ENCODE data around the gene RNF111. TPM values are rescaled to one million over a fixed set of nuclear protein-coding genes. Genes with fewer than 3 reads are reported as not detected.
"Not testable (repeated sequence)": the region's sequence is repeated elsewhere in the genome, so short reads cannot be mapped to it uniquely, and the experiment has no call there.

Gene RNF111
- total RNA-seq, 2 donors from 2014 or later, result 21.0 to 36.8 TPM

DNA sequence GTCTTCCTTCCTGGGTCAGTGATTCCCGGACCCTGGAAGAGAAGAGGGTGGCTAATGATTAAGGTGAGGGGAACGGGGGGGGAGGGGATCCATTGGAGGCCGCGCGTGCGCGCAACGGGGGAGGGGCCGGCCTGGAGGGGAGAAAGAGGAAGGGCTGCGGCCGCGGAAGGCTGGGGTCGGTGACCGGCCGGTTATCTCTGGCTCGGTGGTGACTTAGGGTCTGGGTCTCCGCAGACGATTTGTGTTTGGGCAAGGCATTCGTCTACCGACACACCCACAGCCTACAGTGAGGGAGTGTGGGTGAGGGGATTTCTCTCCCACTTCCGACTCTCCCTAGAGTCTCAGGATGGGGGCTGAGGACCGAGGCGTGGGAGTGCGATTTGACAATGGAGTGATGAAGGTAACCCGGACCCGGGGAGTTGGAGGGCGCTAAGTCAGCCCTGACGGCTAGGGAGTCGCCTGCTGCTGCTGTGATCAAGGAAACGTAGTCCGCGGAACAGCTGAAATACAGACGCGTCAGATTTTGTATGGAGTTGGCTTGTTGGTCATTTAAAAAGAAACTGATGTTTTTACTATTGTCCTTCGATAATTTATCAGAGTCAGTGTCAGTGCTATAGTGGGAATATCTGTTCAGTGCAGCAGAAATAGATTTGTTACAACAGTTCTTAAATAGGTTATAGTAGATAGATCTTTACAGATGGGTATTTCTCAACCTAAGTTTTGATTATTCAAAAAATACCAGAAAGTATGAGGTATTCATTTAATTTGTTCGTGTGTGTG lies 733 bp downstream of the RNF111 start:
- Mint-ChIP-seq H3K9me3 (no peaks in the 10 kb centered on the region), H3K27ac (peak overlapping the region; percentile 96), H3K36me3 (peaks cover 16 to 19% of the 10 kb centered on the region in 2 donors)
- DNase-seq (ENCODE audit: low spot score in 2 of 2), result peak; percentile 49 to 62
- ATAC-seq, result peak; percentile 69 to 76

DNA sequence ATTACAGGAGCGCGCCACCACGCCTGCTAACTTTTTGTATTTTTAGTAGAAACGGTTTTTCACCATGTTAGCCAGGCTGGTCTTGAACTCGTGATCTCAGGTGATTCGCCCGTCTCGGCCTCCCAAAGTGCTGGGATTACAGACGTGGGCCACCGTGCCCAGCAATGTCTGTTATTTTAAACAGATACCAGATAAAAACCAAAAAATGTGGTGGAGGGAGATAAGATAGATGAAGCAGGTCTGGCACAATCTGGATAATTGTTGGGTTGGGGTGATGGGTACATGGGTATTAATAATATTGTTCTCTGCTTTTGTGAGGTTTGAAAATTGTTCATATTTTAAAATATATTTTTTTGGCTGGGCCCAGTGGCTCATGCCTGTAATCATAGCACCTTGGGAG lies 4.7 kb downstream of the RNF111 start:
- Mint-ChIP-seq H3K27ac (no peak overlapping the region), H3K9me3 (no peaks in the 10 kb centered on the region), H3K36me3 (peaks cover 14 to 19% of the 10 kb centered on the region in 2 donors)
- no peak for ATAC-seq
- DNase-seq (ENCODE audit: low spot score in 2 of 2), result no peak

DNA sequence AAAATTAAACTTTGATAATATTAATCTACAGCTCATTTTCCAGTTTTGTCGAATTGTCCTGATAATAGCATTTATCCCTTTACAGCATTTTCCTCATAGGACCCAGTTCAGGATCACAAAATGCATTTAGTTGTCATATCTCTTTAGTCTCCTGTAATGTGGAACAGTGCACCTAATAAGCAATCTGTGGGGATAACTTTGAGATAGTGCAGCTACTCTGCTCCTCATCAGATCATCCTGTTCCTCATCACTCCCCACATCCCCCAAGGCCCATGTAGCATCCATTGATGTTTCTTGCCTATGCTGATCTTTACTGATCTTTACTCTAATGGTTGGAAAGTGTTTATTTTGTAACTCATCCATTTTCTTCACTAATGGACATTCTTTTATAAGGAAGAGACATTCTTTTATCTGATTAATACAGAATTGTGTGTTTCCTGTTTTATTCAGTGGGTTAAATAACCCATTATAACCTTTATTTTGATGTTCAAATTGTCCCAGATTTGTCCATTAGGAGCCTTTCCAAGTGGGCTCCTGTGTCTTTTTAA lies 7.5 kb downstream of the RNF111 start:
- H3K36me3 Mint-ChIP-seq, result peaks cover 0 to 18% of the 10 kb centered on the region in 2 donors
- no peaks in the 10 kb centered on the region for H3K9me3 Mint-ChIP-seq
- H3K27ac Mint-ChIP-seq, result no peak overlapping the region
- no peak for DNase-seq (ENCODE audit: low spot score in 2 of 2)
- no peak for ATAC-seq

DNA sequence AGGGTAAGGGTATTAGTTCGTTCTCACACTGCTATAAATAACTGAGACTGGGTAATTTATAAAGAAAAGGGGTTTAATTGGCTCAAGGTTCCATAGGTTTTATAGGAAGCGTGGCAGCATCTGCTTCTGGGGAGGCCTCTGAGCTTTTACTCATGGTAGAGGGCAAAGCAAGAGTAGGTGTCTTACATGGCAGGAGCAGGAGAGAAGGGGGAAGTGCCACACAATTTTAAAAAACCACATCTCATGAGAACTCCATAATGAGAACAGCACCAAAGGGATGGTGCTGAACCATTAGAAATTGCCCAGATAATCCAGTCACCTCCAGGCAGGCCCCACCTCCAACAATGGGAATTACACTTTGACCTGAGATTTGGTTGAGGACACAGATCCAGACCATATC lies 12.2 kb downstream of the RNF111 start:
- no peak for DNase-seq (ENCODE audit: low spot score in 2 of 2)
- ATAC-seq, result no peak
- Mint-ChIP-seq H3K9me3 (no peaks in the 10 kb centered on the region), H3K27ac (no peak overlapping the region), H3K36me3 (peaks cover 5 to 9% of the 10 kb centered on the region in 2 donors)

DNA sequence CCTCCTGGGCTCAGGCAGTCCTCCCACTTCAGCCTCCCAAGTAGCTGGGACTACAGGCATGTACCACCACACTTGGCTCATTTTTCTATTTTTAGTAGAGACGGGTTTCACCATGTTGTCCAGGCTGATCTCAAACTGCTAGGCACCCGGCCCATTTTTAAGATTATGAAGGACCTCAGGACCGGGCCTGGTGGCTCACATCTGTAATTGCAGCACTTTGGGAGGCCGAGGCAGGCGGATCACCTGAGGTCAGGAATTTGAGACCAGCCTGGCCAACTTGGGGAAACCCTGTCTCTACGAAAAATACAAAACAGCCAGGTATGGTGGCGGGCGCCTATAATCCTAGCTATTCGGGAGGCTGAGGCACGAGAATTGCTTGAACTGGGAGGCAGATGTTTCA lies 12.8 kb downstream of the RNF111 start:
- ATAC-seq; H3K36me3 Mint-ChIP-seq; H3K9me3 Mint-ChIP-seq; DNase-seq (ENCODE audit: low spot score in 2 of 2); H3K27ac Mint-ChIP-seq: not testable (repeated sequence)

DNA sequence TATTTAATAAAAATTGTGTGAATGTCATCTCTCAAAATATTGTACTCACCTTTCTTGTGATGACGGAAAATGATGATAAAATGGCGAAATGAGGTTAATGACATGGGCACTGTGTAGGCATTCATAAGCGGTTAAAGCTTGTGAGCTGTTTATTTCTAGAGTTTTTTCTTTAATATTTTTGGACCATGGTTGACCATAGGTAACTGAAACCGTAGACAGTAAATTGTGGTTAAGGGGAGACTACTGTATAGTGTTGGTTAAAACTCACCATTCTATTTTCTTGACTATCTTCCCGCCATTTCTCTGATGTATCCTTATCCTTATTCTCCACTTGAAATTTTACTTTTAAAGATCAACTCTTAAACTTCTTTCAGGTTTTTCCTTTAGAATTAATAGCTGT lies 14.5 kb downstream of the RNF111 start:
- Mint-ChIP-seq H3K36me3 (peaks cover 5 to 23% of the 10 kb centered on the region in 2 donors), H3K27ac (no peak overlapping the region), H3K9me3 (no peaks in the 10 kb centered on the region)
- ATAC-seq, result no peak
- no peak for DNase-seq (ENCODE audit: low spot score in 2 of 2)

DNA sequence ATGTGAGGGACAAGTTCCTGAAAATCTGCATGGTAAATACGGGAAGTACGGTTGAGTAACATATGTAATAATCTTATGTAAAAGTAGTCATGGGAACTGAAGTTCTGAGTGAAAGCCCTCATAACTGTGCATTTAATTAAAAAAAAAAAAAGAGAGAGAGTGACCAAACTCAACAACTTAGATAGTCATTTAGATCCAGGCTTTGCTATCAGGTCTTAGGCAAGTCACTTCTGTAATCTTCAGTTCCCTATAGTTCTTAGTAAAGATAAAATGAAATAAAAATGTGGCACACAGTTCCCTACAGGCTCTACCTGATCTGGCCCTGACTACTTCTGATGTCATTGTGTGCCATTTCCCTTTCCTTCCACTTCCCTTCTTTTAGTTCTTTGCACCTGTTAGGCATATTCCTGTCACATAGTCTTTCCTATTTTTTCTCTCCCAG lies 15.0 kb downstream of the RNF111 start:
- peak in 1 of 2 donors; percentile 64 for ATAC-seq

DNA sequence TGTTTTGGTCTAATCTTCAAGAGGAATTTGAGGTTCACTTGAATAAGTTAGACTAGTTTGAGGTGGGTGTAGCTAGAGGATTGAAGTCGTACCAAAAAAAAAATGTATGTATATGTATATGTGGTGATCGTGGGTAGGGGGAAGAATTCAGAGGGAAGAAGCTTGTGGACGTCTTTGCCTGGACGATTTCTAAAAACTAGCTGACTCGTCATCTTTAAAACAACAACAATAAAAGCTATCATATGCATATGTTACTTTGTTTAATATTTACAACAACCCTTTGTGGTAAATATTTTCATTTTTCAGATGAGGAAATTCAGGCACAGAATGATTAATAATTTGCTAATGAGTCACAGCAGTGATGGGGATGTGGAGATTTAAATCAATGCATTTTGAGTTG lies 18.1 kb downstream of the RNF111 start:
- ATAC-seq, result no peak
- H3K27ac Mint-ChIP-seq, result no peak overlapping the region
- no peak for DNase-seq (ENCODE audit: low spot score in 2 of 2)
- H3K36me3 Mint-ChIP-seq, result peaks cover 5 to 19% of the 10 kb centered on the region in 2 donors
- H3K9me3 Mint-ChIP-seq, result no peaks in the 10 kb centered on the region

More for the DNA sequence above, 15.0 kb downstream of the RNF111 start:
- no peak for DNase-seq (ENCODE audit: low spot score in 2 of 2)
- Mint-ChIP-seq H3K9me3 (no peaks in the 10 kb centered on the region), H3K36me3 (peaks cover 5 to 28% of the 10 kb centered on the region in 2 donors), H3K27ac (no peak overlapping the region)

DNA sequence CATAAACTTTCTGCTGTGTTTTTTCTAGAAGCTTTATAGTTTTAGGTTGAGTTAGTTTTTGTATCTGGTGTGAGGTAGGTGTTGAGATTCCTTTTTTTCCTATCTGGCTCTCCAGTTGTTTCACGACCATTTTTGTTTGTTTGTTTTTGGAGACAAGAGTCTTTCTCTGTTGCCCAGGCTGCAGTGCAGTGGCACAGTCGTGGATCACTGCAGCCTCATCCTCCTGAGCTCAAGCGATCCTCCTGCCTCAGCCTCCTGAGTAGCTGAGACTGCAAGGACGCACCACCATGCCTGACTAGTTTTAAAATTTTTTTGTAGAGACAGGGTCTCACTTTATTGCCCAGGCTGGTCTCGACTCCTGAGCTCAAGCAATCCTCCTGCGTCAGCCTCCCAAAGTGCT lies 20.6 kb downstream of the RNF111 start:
- H3K36me3 Mint-ChIP-seq, result peaks cover 5 to 25% of the 10 kb centered on the region in 2 donors
- no peaks in the 10 kb centered on the region for H3K9me3 Mint-ChIP-seq
- no peak for ATAC-seq
- DNase-seq (ENCODE audit: low spot score in 2 of 2), result no peak
- peak overlapping the region in 1 of 2 donors; percentile 32 for H3K27ac Mint-ChIP-seq

DNA sequence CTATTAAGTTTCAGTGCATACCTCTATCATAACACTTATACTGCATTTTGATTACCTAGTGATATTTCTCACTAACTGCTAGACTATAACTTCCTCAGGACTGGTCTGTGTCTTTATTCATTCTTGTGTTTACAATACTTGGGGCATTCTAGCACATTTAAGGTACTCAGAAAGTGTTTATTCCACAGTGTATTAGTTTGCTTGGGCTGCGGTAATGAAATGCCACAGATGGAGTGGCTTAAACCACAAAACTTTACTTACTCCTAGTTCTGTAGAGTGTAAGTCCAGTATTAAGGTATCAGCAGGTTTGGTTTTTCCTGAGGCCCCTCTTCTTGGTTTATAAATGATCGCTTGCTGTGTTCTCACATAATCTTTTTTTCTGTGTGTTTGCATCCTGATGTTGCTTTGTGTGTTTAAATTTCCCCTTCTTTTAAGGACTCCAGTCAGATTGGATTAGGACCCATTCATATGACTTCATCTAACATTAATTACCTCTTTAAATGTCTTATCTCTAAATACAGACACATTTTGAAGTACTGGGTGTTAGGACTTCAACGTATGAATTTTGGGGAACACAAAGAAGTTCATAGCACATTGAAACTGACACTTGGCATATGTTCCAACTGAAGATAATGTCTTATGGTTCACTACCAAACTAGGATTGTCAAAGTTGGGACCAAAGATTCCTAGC lies 23.9 kb downstream of the RNF111 start:
- Mint-ChIP-seq H3K9me3 (no peaks in the 10 kb centered on the region), H3K36me3 (peaks cover 0 to 15% of the 10 kb centered on the region in 2 donors), H3K27ac (peak overlapping the region in 1 of 2 donors; percentile 29)
- ATAC-seq, result no peak
- no peak for DNase-seq (ENCODE audit: low spot score in 2 of 2)

DNA sequence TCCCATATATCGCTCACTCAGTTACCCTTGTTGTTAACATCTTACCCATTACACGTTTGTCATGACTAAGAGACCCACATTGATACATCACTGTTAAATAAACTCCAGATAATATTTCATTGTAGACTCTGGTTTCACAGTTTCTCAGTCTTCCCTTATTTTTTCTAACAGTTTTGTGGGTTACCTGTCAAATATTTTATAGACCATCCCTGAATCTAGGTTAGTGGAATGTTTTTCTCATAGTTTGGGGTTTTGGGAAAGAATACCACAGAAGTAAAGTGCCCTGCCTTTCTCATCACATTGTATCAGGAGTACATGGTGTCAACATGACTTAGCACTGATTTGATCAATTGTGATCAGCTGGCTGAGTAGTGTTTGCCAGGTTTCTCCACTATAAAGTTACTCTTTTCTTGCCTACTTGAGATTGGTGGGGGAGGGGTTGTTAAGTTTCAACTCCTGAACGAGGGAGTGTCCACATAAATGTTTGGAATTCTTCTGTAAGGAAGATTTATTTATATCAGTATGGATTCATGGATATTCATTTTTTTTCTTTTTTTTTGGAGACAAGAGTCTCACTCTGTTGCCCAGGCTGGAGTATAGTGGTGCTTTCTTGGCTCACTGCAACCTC lies 25.9 kb downstream of the RNF111 start:
- H3K9me3 Mint-ChIP-seq, result no peaks in the 10 kb centered on the region
- DNase-seq (ENCODE audit: low spot score in 2 of 2) (no peak), ATAC-seq (no peak)
- H3K27ac Mint-ChIP-seq, result no peak overlapping the region
- peaks cover 0 to 12% of the 10 kb centered on the region in 2 donors for H3K36me3 Mint-ChIP-seq

DNA sequence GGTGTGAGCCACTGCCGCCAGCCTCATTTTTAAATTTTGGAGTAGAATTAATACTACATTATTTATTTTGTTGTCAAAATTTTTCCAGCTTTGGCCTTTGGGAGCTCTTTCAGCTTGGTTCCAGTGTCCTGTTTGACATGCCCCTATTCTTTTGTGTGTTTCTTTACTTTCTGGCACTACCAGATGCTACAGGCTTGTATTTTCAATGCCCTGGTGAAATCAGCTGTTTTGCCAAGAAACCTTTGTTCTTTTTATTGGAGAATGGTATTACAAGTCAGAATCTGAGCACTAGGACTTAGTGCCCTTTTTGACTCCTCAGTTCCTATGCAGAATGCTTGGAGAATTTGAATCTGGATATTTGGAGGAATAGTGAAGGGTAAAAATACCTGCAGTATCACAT lies 26.6 kb downstream of the RNF111 start:
- H3K36me3 Mint-ChIP-seq, result peaks cover 0 to 12% of the 10 kb centered on the region in 2 donors
- ATAC-seq (no peak), DNase-seq (ENCODE audit: low spot score in 2 of 2) (no peak)
- no peaks in the 10 kb centered on the region for H3K9me3 Mint-ChIP-seq
- H3K27ac Mint-ChIP-seq, result no peak overlapping the region

DNA sequence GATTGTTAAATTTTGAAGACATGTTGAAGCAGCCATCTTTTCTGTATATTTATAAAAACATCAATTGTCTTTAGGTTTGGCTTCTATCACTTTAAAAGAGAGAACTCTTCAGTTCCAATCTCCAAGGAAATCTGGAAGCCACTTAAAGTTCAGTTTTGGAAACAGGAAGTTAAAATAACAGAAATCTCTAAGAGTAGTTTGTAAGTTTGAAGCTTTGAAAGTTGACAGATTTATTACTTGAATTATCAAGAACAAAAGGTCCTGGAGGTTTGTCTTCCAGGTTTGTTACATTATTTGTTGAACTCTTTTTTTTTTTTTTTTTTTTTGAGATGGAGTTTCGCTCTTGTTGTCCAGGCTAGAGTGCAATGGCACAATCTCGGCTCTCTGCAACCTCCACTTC lies 30.0 kb downstream of the RNF111 start:
- Mint-ChIP-seq H3K27ac (no peak overlapping the region), H3K9me3 (no peaks in the 10 kb centered on the region), H3K36me3 (peaks cover 0 to 7% of the 10 kb centered on the region in 2 donors)
- DNase-seq (ENCODE audit: low spot score in 2 of 2) (no peak), ATAC-seq (no peak)

DNA sequence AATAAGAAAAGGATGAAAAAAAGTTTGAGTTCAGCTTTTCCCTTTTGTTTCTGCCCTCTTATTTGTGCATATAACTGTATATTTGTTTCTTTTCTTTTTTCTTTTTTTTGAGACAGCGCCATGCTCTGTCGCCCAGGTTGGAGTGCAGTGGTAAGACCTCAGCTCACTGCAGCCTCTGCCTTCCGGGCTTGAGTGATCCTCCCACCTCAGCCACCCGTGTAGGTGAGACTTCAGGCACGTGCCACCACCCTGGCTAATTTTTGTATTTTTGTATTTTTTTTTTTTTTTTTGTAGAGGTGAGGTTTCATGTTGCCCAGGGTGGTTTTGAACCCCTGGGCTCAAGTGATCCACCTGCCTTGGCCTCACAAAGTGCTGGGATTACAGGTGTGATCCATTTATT lies 31.4 kb downstream of the RNF111 start:
- Mint-ChIP-seq H3K36me3 (peaks cover 0 to 7% of the 10 kb centered on the region in 2 donors), H3K9me3 (no peaks in the 10 kb centered on the region), H3K27ac (no peak overlapping the region)
- no peak for DNase-seq (ENCODE audit: low spot score in 2 of 2)
- no peak for ATAC-seq

DNA sequence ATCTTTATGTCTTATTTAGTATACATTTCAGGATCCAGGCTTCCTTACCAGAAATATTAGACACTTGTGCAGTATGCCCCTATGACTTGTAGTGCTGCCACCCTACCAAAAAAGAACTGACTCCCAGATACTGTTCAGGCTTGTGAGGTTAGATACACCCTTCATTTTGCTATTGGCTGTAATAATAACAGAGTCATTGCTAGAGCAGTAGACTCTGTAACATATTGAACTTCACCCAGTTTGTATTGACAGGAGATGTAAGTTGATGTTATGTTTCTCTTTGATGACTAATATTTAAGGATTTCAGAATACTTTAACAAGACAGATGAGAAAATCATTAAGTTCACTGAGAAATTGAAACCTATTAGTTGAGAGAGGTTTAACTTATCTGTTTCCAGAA lies 32.9 kb downstream of the RNF111 start:
- Mint-ChIP-seq H3K9me3 (no peaks in the 10 kb centered on the region), H3K27ac (no peak overlapping the region), H3K36me3 (peaks cover 0 to 7% of the 10 kb centered on the region in 2 donors)
- no peak for DNase-seq (ENCODE audit: low spot score in 2 of 2)
- ATAC-seq, result peak in 1 of 2 donors; percentile 32

DNA sequence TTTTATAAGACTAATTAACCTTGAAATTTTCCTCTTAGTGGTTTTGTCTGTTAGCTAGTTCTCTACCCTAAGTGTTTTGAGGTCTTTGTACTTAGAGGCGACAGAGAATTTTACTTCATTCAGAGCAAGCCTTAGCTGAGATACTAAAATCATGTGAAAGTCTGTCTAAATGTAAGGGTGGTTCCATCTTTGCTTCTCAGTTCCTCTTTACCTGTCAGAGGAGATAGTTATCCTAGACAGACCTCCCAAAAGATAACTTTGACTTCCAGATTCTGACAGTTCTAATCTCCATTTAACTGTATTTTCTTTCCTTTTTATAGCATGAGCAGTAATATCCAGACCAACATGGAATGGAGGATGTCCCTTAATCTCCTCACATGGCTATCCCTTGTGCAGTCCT lies 34.7 kb downstream of the RNF111 start:
- ATAC-seq (no peak), DNase-seq (ENCODE audit: low spot score in 2 of 2) (no peak)
- no peak overlapping the region for H3K27ac Mint-ChIP-seq
- H3K9me3 Mint-ChIP-seq, result no peaks in the 10 kb centered on the region
- H3K36me3 Mint-ChIP-seq, result peaks cover 0 to 5% of the 10 kb centered on the region in 2 donors

DNA sequence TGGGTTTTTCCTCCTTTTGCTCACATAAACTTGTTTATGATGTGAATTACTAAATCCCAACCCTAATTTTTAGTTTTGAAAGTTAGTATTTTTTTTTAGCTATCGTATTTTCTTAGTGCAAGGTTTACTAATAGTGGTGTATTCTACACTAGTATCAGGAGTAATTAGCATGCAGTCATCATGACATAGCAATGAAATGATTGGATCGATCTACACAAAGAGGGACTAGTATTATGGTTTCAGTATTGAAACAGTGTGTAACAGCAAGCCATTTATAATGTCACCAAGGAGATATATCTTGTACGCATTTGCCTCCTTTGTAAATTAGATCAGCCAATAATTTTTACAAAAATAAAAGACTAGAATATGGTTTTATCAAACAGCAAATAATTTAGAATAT lies 38.7 kb downstream of the RNF111 start:
- H3K27ac Mint-ChIP-seq, result no peak overlapping the region
- peak in 1 of 2 donors; percentile 61 for ATAC-seq
- H3K36me3 Mint-ChIP-seq, result peaks cover 0 to 12% of the 10 kb centered on the region in 2 donors
- no peaks in the 10 kb centered on the region for H3K9me3 Mint-ChIP-seq
- DNase-seq (ENCODE audit: low spot score in 2 of 2), result no peak

All from activated naive CD4-positive, alpha-beta T cell treated with anti-CD3 and anti-CD28 coated beads, Interleukin-2, amount 50 U/mL, for 72 hours (primary cell).